ENCODE measurements around the gene XRCC5.

Gene XRCC5

DNA sequence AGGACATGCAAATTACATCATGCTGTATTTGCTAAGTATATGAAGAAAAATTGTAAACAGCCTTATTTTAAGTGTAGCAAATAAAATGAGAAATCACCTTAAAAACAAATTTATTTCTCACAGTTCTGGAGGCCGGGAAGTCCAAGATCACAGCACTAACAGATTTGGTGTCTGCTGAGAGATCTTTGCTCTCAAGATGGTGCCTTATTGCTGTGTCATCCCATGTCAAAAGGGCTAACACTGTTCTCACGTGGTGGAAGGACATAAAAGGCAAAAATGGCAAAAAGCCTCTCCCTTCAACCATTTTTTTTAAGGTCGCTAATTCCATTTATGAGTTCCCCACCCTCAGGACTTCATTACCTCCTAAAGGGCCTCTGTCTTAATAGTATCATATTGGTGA, 12.1 kb downstream of the XRCC5 start:
- no peak for TF ChIP-seq CTCF (IDR thresholded peaks at IDR 0.05)

DNA sequence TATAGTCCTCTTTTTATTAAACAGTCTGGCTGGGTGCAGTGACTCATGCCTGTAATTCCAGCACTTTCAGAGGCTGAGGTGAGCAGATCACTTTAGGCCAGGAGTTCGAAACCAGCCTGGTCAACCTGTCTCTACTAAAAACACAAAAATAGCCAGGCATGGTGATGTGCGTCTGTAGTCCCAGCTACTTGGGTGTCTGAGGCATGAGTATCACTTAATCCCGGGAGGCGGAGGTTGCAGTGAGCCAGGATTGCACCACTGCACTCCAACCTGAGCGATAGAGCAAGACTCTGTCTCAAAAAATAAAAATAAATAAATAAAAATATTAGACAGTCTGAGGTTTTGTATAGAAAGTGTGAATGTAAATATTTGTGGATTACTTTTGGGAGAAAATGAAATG, 17.8 kb downstream of the XRCC5 start:
- TF ChIP-seq CTCF (IDR thresholded peaks at IDR 0.05): no peak

GRCh38 chr2:216130346-216130971, 21.3 kb downstream of the XRCC5 start:
- TF ChIP-seq CTCF (IDR thresholded peaks at IDR 0.05): no peak

- TF ChIP-seq CTCF (IDR thresholded peaks at IDR 0.05): no peak
Observed at GRCh38 chr2:216131175-216131926, 22.2 kb downstream of the XRCC5 start.

DNA sequence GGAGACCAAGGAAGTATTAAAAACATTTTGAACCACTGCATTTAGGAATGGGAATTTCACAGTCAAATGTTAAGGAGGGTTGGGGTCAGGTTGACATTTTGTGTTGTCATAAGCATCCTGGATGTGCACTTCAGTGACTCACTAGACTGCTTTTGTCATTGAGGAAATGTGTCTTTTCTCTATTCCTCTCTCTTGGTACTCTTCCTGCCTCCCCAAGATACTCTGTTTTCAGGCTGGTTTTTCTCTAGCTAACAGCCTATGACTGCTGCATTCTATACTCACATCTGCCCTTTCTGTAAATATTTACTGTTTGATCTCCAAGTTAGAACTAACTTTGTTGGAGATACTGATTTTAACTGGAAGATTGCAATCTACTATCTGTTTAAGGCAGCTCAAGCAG, 23.4 kb downstream of the XRCC5 start:
- no peak for TF ChIP-seq CTCF (IDR thresholded peaks at IDR 0.05)

GRCh38 chr2:216133397-216133796, 24.2 kb downstream of the XRCC5 start:
- TF ChIP-seq CTCF (IDR thresholded peaks at IDR 0.05): no peak

GRCh38 chr2:216134958-216135541, 25.9 kb downstream of the XRCC5 start:
- no peak for TF ChIP-seq CTCF (IDR thresholded peaks at IDR 0.05)

Measured in LNCAP (cell line).